ENCODE results near the gene AFF4.
"Not testable (repeated sequence)": the region's sequence is repeated elsewhere in the genome, so short reads cannot be mapped to it uniquely, and the experiment has no call there.

Gene AFF4

DNA sequence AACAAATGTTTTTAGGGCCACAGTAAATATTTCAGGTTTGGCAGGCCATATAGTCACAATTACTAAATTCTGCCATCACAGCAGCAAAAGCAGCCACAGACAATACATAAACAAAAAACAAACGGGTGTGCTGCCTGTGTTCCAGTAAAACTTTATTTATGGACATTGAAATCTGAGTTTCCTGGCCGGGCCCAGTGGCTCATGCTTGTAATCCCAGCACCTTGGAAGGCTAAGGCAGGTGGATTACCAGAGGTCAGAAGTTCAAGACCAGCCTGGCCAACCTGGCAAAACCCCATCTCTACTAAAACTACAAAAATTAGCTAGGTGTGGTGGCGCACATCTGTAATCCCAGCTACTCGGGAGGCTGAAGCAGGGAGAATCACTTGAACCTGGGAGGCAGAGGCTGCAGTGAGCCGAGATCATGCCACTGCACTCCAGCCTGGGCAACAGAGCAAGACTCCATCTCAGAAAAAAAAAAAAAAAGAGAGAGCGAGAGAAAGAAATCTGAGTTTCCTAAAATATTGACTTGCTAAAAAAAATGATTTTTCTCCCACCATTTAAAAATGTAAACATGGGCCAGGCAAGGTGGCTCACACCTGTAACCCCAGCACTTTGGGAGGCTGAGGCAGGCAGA lies 7.2 kb downstream of the AFF4 start:
- not testable (repeated sequence) for DNase-seq (ENCODE audit: low read depth in 3 of 3)

DNA sequence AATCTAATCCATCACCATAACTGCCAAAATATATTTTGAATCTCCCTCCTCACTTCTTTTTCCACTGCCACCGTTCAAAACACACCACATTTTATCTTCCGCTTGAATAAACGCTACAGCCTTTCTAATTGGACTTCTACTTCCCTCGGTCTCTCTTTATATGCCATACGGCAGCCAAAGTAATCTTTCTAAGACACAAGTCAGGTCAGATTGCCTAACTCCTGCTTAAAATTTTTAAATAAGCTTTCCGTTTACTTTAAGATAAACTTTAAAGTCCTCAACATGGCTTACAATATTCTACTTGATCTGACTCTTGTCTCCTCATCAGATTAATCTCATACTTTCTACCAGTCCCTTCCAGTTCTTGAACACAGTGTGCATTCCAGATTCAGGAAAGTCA lies 9.7 kb downstream of the AFF4 start:
- no peak for DNase-seq (ENCODE audit: low read depth in 3 of 3)

DNA sequence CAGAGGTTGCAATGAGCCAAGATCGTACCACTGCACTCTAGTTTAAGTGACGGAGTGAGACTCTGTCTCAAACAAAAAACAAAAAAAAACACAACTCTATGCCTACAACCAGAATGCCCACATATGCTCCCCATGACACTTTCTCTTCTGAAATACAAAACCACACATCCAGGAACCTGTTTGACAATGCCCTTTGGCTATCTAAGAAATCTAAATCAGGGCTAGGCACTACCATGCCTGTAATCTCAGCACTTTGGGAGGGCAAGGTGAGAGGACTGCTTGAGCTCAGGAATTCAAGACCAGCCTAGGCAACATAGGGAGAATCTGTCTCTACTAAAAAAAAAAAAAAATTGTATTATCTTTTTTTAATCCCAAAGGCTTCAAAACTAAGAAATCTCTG lies 10.6 kb downstream of the AFF4 start:
- no peak for DNase-seq (ENCODE audit: low read depth in 3 of 3)

DNA sequence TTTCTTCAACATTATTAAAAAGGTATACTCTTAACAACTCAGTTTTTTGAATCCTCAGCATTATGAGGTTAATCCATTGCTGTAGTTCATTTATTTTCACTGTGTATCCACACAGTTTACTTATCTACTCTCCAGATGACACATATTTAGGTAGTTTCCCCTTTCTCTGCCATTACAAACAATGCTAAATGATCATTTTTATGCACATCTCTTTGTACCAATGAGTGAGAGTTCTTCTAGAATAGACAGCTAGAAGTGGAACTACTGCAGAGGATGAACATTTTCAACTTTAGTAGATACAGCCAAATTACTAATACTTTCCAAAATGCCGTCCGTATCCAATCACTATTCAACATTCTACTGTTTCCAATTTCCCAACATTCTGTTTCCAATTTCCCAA lies 11.5 kb downstream of the AFF4 start:
- no peak for DNase-seq (ENCODE audit: low read depth in 3 of 3)

DNA sequence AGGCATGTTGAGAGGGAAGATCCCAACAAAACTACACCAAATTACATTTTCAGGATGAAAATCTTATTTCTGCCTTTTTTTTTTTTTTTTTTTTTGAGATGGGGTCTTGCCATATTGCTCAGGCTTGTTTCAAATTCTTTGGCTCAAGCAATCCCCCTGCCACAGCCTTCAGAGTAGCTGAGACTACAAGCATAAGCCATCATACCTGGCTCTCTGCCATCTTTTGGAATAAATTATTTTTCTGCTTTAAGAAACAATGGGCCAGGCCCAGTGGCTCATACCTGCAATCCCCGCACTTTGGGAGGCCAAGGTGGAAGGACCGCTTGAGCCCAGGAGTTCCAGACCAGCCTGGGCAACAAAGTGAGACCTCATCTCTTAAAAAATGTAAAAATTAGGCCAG lies 14.3 kb downstream of the AFF4 start:
- no peak for DNase-seq (ENCODE audit: low read depth in 3 of 3)

DNA sequence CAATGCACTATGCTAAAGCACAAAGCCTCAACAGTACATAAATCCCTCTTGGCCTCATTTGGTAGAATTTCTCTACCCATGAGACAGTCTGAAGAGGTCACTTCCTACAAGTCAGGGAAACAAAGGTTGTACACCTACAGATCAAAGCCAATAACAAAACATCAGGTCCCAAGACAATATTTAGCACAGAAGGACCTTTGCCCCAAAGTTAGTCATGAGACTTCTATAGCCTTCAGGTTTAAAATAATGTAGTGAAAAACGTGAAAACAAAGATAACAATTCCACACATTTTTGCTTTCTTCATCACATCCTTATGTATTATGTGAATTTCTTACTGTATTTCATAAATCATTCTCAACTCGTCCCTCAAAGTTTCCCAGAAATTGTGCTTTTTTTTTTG lies 15.8 kb downstream of the AFF4 start:
- DNase-seq (ENCODE audit: low read depth in 3 of 3) = no peak

DNA sequence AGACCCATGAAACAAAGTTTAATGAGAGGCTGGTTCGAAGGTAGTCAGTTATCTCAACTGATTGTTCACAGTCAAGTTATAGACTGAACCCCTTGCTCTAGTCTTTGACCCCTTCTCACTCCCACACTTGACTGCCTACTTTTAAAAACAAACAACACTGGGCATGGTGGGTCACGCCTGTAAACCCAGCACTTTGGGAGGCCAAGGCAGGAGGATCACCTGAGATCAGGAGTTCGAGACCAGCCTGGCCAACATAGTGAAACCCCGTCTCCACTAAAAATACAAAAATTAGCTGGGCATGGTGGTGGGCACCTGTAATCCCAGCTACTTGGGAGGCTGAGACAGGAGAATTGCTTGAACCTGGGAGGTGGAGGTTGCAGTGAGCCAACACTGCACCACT lies 18.1 kb downstream of the AFF4 start:
- not testable (repeated sequence) for DNase-seq (ENCODE audit: low read depth in 3 of 3)

DNA sequence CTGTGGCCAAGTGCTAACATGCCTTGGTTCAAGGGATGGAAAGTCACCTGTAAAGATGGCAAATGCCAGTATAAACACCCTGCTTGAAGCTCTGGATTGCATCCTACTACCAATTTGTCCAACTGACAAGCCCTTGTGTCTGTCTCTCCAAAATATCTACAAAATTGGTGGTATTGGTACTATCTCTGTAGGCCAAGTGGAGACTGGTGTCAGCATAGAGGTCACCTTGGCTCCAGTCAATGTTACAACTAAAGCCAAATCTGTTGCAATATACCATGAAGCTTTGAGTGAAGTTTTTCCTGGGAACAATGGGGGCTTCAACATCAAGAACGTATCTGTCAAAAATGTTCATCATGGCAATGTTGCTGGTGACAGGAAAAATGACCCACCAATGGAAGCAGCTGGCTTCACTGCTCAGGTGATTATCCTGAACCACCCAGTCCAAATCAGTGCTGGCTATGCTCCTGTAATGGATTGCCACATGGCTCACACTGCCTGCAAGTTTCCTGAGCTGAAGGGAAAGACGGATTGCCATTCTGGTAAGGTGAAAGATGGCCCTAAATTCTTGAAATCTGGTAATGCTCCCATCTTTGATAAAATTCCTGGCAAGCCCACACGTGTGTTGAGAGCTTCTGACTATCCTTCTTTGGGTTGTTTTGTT lies 19.9 kb downstream of the AFF4 start:
- no peak for DNase-seq (ENCODE audit: low read depth in 3 of 3)

DNA sequence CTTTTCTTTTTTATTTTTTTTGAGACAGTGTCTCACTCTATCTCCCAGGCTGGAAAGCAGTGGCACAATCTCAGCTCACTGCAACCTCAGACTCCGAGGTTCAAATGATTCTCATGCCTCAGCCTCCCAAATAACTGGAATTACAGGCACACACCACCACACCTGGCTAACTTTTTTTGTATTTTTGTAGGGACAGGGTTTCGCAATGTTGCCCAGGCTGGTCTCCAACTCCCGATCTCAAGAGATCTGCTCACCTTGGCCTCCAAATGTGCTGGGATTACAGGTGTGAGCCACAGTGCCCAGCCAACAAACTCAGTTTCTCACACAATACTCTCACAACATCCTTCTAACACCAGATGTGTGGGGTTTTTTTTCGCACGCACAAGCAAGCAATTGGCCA lies 22.1 kb downstream of the AFF4 start:
- no peak for DNase-seq (ENCODE audit: low read depth in 3 of 3)

DNA sequence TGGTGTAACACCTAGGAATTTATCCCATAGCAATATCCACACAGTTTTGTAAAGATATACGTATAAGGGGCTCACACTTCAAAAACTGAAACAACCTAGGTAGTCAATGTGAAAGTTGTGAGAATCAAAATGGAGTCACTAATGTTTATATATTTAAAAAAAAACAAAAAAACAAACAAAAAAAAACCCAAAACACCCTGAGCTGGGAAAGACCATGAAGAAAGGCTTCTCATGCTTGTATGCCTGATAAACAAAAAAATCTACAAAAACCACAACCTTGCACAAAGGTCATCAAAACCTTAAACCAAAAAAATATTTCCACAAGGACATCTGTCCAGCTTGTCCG lies 35.4 kb downstream of the AFF4 start:
- DNase-seq (ENCODE audit: low read depth in 3 of 3) = no peak

DNA sequence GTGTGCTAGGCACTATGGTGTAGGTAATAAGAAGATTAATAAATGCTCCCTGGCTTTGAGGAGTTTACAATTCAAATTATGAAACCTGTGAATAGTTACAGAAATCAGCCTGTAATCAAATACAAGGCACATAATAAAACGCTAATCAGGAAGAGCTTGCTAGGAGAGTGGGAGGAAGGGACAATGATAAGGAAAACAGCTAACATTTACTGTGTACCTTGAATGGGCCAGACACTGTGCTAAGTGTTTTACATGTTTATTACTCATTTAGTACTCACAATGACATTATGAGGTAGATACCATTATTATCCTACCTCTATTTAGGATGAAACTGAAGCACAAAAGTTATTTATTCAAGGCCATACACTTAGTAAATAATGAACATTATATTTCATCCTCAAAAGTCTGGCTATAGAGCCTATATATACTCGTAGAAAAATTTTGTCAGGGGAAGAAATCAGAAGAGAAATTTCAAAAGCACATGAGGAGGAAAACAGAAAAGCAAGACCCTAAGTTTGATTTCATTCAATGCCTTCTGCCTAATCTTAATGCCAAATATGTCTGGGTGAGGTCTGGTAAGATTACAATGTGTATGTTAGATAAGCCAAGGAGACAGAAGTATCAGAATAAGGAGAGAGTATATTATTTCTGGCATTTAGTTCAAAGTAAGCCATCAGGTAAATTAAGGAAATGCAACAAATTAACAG lies 35.9 kb downstream of the AFF4 start:
- no peak for DNase-seq (ENCODE audit: low read depth in 3 of 3)

DNA sequence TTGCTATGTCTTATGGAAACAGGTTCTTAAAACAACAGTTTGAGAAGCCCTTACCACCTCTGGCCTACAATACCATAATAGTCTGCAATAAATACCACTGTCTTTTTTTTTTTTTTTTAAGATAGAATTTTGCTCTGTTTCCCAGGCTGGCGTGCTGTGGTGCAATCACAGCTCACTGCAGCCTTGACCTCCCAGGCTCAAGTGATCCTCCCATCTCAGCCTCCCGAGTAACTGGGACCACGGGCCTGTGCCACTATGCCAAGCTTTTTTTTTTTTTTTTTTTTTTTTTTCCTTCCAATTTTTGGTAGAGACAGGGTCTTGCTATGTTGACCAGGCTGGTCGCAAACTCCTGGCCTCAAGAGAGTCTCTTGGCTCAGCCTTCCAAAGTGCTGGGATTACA lies 37.0 kb downstream of the AFF4 start:
- DNase-seq (ENCODE audit: low read depth in 3 of 3) = no peak

DNA sequence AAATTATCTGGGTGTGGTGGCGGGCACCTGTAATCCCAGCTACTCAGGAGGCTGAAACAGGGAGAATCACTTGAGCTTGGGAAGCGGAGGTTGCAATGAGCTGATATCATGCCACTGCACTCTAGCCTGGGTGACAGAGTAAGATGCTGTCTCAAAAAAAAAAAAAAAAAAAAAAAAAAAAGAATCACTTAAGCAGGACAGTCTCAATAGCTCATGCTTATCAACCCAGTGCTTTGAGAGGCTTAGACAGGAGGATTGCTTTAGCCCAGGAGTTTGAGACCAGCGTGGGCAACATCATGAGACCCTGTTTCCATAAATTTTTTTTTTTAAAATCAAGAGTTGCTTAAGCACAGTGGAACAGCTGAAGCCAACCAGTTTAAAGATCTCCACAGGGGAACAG lies 47.3 kb downstream of the AFF4 start:
- no peak for DNase-seq (ENCODE audit: low read depth in 3 of 3)

DNA sequence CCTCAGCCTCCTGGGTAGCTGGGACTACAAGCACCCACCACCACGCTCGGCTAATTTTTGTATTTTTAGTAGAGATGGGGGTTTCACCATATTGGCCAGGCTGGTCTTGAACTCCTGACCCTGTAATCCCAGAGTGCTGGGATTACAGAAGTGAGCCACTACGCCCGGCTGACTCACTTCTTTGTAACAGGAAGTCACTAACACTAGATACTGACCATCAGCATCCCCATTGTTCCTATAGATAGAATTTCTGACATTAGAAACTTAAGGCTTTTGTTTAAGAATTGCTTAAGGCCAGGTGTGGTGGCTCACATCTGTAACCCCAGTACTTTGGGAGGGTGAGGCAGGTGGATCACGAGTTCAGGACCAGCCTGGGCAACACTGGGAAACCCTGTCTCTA lies 47.8 kb downstream of the AFF4 start:
- no peak for DNase-seq (ENCODE audit: low read depth in 3 of 3)

DNA sequence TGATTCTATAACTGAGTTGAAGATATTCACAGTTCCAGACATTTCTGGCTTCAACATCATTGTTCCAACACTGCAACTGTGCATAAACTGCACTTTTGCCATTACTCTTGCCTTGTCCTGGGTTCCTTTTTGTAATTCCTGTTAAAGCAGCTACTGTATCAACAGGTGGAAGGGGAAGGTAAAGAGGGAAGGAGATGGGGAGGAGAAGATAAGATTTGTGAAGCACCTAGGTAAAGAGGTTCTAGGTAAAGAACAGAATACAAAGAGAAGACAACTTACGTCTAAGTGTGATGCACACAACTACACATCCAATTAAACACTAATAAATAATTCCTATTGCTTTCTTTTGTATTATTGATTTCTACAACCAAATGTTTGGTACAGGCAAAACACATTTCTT lies 53.7 kb downstream of the AFF4 start:
- no peak for DNase-seq (ENCODE audit: low read depth in 3 of 3)

DNA sequence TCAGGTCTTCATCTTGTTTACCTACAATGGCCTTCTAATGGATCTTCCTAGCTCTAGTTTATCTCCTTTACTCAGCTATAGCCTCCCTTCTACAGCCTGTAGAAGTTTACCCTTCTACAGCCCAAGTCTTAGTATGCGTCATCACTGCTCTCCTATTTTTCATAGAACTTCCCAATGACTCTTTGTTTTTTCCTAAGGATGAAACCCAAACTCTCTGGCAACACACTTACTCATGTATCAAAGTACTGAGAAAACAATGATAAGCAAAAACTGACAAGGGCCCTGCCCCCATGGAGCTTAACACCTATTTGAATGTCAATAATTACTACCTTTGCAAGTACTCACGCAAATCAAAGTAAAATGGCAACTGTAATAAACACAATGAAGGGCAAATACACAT lies 56.3 kb downstream of the AFF4 start:
- no peak for DNase-seq (ENCODE audit: low read depth in 3 of 3)

DNA sequence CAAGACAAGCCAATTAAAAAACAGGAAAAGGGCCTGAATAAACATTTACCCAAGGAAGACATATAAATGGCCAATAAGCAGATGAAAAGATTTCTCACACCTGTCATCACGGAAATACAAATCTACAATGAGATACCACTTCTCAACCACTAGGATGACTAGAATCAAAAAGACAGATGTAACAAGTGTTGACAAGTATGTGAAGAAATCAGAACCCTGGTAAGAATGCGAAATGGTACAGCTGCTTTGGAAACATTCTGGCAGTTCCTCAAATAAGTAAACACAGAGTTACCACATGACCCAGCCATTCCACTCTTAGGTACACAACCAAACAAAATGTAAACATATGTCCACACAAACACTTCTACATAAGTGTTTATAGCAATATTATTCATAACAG lies 57.5 kb downstream of the AFF4 start:
- DNase-seq (ENCODE audit: low read depth in 3 of 3) = no peak

DNA sequence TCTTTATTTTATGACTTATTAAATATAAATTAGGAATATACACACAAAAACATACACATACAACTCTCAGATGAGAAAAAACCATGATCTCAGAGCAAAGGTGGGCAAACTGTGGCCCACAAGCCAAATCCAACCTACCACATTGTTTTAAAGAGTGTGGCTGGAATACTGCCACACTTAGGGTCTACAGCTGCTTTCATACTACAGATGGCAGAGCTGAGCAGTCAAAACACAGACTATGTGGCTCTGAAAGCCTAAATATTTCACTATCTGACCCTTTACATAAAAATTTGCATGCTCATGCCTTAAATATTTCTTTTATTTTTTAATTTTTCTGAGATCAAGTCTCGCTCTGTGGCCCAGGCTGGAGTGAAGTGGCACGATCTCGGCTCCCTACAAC lies 61.7 kb downstream of the AFF4 start:
- no peak for DNase-seq (ENCODE audit: low read depth in 3 of 3)

DNA sequence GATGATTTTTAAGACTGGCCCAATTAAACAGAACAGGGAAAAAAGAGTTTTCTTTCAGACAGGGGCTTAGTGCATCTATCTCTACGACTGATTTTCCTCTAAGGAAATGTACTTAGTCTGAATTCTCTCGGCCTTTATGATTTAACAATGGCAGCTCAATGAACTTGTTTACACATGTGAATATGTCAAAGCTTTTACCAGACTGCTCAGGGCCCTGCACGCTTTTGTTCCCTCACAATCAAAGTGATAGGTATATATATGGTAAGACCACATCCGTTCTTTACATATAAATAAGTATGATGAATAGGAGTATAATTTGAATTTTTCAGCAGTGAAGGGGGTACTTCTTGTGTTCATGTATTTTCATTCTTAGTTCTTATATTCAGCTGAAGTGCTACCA lies 62.4 kb downstream of the AFF4 start:
- DNase-seq (ENCODE audit: low read depth in 3 of 3) = no peak

DNA sequence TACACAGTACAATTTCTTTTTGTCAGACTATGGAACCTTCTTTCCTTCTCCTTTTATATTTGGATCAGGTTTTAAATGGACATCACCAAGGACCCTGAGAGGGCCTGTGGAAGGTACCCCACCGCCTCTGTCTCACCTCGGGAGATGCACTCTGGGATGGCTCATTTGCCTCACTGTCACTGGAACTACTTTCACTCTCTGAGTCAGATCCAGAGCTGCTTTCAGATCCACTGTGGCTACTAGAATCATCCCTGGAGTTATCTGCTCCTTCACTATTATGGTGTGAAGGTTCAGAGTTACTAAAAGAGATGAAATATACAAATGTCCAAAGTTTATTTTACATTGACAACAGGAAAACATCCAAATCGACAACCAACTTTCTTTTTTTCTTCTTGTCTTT lies 65.3 kb downstream of the AFF4 start:
- DNase-seq (ENCODE audit: low read depth in 3 of 3) = no peak

DNA sequence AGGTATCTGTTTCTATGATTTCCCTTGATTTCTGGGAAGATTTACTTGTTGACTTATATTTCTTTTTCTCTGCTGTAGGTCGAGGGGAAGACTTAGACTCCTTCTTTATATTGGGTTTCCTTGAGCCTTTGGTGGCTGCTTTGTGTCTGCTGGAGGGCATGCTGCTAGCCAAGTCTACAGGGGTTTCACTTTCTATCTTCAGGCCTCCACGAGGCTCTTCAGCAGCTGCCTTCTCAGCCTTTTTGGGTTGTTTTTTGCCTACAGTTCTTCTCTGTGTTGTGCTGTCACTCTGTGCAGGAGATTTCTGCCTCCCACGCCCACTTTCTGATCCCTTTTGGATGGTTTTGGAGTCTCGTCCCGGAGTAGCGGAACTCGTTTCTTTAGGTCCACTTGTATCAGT lies 66.7 kb downstream of the AFF4 start:
- no peak for DNase-seq (ENCODE audit: low read depth in 3 of 3)

DNA sequence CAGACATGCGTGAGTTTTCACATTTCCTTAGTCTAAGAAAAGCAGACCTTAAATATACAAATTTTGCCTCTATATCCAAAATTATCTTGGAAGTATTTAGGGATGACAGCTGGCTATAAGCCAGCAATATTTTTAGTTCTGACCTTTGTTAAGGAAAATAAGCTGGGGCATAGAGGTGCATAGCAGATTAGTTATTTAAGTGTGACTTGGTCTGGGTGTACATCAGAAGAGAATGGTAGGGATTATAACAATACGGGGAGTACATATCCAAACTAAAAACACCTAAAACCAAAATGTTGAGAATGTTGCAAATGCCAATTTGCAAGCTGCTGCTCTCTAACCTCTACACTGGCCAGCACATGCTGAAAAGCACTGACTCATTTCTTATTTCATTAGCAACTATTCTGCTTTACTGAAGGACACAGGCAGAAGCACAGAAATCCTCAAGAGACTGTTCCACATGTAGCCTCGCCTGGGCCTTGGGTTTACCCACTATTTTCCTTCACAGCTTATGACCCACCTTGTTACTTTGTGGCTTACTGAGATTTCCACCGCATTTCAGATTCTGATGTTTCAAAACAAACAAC lies 67.6 kb downstream of the AFF4 start:
- no peak for DNase-seq (ENCODE audit: low read depth in 3 of 3)

DNA sequence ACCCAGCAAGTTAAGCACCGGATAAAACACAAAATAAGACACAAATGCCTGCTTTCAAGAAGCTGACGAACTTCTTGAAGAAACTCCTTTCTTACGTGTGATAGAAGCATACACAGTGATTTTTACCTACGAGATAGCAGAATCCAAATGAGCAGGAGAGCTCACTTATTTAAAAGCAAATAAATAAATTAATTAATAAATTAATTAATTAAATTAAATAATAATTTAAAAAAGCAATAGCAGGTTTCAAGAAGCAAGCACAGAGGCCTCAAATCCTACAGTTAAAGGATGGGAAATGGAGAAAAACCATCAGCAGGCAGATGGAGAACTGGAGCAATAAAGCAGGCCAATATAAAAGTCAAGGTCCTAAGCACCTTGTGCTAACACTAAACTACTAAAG lies 72.6 kb downstream of the AFF4 start:
- no peak for DNase-seq (ENCODE audit: low read depth in 3 of 3)

All from stimulated activated CD4-positive, alpha-beta T cell treated with anti-CD3 and anti-CD28 coated beads, TNF-alpha, amount 100 ng/mL, for 4 hours (primary cell).